Gastroesophageal sphincter (tissue), 3 donors: ENCODE results near the gene ERG28.

Experiments used
- CTCF ChIP-seq, 4 experiments: fragments of 200-600 bp in 2 of 4; fragments of 450-650 bp in 2 of 4; sonication (generic) in 1 of 4; IDR thresholded peaks; one replicate each; pipeline ENCODE4 v1.5.1; 2017 to 2019; ENCODE audit warnings: antibody characterized with exemption in 4 of 4, mild to moderate bottlenecking in 2 of 4, moderate library complexity in 2 of 4
- EP300 ChIP-seq: sonication (generic); formaldehyde crosslinking; IDR thresholded peaks from one replicate; pipeline ENCODE4 v1.6.1; 2017; ENCODE audit warnings: antibody characterized with exemption, mild to moderate bottlenecking
- POLR2A ChIP-seq, 2 donors: fragments of 450-650 bp; IDR thresholded peaks; one replicate each; pipeline ENCODE4 v1.6.1; 2017; ENCODE audit warnings: antibody characterized with exemption in 2 of 2, mild to moderate bottlenecking in 2 of 2, moderate library complexity in 1 of 2

DNA sequence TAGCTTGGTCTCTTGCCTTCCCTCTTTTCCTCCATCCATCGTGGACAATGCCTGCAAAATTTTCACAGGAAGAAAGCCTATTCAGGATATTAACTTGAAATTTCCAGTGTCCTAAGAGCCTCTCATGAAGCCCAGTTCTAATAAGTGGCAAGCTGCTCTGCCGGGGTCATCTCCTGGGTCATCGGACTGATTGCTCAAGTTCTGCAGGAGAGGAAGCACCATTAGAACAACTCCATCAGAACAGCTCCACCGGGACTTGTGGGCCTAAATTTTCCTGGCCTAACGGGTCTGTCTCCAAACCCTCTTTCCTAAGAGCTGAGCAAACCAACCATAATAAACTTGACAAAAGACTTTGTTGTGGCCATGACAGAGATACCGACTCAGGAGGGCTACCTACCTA lies 13.9 kb downstream of the ERG28 start:
- TF ChIP-seq POLR2A (IDR thresholded peaks at IDR 0.05) (no peak), CTCF (IDR thresholded peaks at IDR 0.05) (no peak), EP300 (no peak)
